Testis (tissue), 3 donors: ENCODE data around the gene KREMEN2. TPM values are rescaled to one million over a fixed set of nuclear protein-coding genes. Genes with fewer than 3 reads are reported as not detected.
"Not testable (repeated sequence)": the region's sequence is repeated elsewhere in the genome, so short reads cannot be mapped to it uniquely, and the experiment has no call there.

Experiments used
- DNase-seq: peaks from one replicate; pipeline ENCODE4 v3.0.0-alpha.2; 2019
- H3K27ac ChIP-seq, 2 donors: fragments of 200-600 bp; sonication (generic); one replicate each; pipeline ENCODE4 v1.5.1; 2019
- H3K27me3 ChIP-seq: fragments of 200-600 bp; sonication (generic); one replicate; pipeline ENCODE4 v1.5.1; 2019
- H3K36me3 ChIP-seq: fragments of 200-600 bp; sonication (generic); one replicate; pipeline ENCODE4 v1.5.1; 2017; ENCODE audit warnings: low read depth; ENCODE audit errors: missing control alignments
- H3K4me1 ChIP-seq: fragments of 200-600 bp; sonication (generic); one replicate; pipeline ENCODE4 v1.5.1; 2019
- H3K4me3 ChIP-seq, 2 donors: fragments of 200-600 bp; sonication (generic); one replicate each; pipeline ENCODE4 v1.5.1; 2017 to 2019
- H3K9me3 ChIP-seq: fragments of 200-600 bp; sonication (generic); one replicate; pipeline ENCODE4 v1.5.1; 2017
- POLR2A ChIP-seq: fragments of 450-650 bp; IDR thresholded peaks from one replicate; pipeline ENCODE4 v1.6.1; 2017; ENCODE audit warnings: antibody characterized with exemption, mild to moderate bottlenecking, moderate library complexity
- WGBS, 2 donors: methylation state at CpG; one replicate each; pipeline ENCODE4 v1.1.5; 2018; 5-methylcytosine and 5-hydroxymethylcytosine counted together
- intact Hi-C: fragments of 100-400 bp; cut with DNase I; formaldehyde crosslinking; loops from one replicate; pipeline ENCODE4 v1.15.1; 2023; ENCODE audit warnings: low total_unique reads
- polyA plus RNA-seq: library from polyadenylated mRNA; stranded (reverse); fragments of 350-450 nt; fragmentation: Illumina TruSeq; extraction: RNeasy Lipid Tissue Mini Kit (QIAGEN cat#74804); gene quantifications from one replicate; pipeline ENCODE4 v1.2.3, GENCODE V29; 2014; ENCODE audit warnings: low read depth, low replicate concordance; ENCODE audit not compliant: insufficient read depth
- total RNA-seq, 2 donors: library from RNA; depleted of rRNA; stranded (reverse); fragments of >200 nt; gene quantifications; one replicate each; pipeline ENCODE4 v1.2.3, GENCODE V29; 2016
- TF ChIP-seq, protein P1 (sequence below), 3 experiments: fragments of 450-650 bp in 2 of 3; fragments of 200-600 bp in 1 of 3; sonication (generic) in 1 of 3; IDR thresholded peaks; one replicate each; pipeline ENCODE4 v1.5.1; 2016 to 2019; ENCODE audit warnings: antibody characterized with exemption in 3 of 3, mild to moderate bottlenecking in 2 of 3, moderate library complexity in 1 of 3

The KREMEN2 gene
- total and polyA plus RNA-seq, 3 donors from 2014 or later = 0.86 to 1.7 (median 1.7) TPM

DNA sequence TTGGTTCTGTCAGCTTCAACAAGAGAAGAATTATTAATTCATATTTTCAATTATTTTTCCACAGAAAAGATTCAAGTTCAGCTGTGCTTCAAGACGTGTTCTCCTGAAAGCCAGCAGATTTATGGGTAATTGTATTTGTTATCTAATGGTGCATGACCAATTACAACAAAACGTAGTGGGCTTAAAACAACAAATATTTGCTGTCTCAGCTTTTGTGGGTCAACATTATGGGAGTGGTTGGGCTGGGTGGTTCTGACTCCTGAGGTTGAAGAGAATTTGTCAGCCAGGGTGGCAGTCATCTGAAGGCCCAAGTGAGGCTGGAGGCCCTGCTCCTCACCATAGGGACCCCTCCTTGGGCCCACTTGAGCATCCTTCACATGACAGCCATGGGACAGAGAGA is 24.1 kb upstream of the KREMEN2 start:
- Histone ChIP-seq H3K4me1 (no peaks in the 10 kb centered on the region), H3K4me3 (no peak overlapping the region), H3K27me3 (no peaks in the 10 kb centered on the region), H3K27ac (no peak overlapping the region), H3K36me3 (no peaks in the 10 kb centered on the region), H3K9me3 (no peaks in the 10 kb centered on the region)
- no peak for DNase-seq
- intact Hi-C loops = no loop called here
- 74 to 75% methylated on average over 2 of the region's 2 CpGs for WGBS, 2 donors
- no peak for TF ChIP-seq POLR2A
- TF ChIP-seq, protein P1, sequence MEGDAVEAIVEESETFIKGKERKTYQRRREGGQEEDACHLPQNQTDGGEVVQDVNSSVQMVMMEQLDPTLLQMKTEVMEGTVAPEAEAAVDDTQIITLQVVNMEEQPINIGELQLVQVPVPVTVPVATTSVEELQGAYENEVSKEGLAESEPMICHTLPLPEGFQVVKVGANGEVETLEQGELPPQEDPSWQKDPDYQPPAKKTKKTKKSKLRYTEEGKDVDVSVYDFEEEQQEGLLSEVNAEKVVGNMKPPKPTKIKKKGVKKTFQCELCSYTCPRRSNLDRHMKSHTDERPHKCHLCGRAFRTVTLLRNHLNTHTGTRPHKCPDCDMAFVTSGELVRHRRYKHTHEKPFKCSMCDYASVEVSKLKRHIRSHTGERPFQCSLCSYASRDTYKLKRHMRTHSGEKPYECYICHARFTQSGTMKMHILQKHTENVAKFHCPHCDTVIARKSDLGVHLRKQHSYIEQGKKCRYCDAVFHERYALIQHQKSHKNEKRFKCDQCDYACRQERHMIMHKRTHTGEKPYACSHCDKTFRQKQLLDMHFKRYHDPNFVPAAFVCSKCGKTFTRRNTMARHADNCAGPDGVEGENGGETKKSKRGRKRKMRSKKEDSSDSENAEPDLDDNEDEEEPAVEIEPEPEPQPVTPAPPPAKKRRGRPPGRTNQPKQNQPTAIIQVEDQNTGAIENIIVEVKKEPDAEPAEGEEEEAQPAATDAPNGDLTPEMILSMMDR (IDR thresholded peaks at IDR 0.05) = no peak

DNA sequence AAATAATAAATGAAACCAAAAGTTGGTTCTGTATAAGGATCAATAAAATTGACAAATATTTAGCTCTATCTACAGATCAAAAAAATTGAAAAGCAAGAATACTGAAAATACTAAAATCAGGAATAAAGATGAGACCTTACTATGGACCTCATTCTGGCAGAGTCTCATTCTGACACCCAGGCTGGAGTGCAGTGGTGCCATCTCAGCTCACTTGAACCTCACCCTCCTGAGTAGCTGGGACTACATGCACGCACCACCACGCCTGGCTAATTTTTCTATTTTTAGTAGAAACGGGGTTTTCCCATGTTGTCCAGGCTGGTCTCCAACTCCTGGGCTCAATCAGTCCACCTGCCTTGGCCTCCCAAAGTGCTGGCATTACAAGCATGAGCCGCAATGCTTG is 22.0 kb upstream of the KREMEN2 start:
- H3K9me3 ChIP-seq = no peaks in the 10 kb centered on the region
- no peak overlapping the region for H3K4me3 ChIP-seq
- H3K4me1 ChIP-seq = no peaks in the 10 kb centered on the region
- H3K36me3 ChIP-seq = no peaks in the 10 kb centered on the region
- H3K27me3 ChIP-seq = no peaks in the 10 kb centered on the region
- 87 to 88% methylated on average over 4 of the region's 4 CpGs for WGBS, 2 donors
- intact Hi-C loops = no loop called here
- no peak for DNase-seq
- no peak overlapping the region for H3K27ac ChIP-seq
- no peak for TF ChIP-seq POLR2A

DNA sequence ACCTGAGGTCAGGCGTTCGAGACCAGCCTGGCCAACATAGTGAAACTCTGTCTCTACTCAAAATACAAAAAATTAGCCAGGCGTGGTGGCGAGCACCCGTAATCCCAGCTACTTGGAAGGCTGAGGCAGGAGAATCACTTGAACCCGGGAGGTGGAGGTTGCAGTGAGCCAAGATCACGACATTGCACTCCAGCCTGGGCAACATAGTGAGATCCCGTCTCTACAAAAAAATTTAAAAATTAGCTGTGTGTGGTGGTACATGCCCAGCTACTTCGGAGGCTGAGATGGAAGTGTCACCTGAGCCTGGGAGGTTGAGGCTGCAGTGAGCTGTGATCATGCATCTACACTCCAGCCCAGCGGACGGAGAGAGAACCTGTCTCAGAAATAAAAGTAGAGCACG is 20.4 kb upstream of the KREMEN2 start:
- H3K27ac ChIP-seq, intact Hi-C loops, H3K36me3 ChIP-seq, H3K4me3 ChIP-seq, DNase-seq, H3K27me3 ChIP-seq, H3K4me1 ChIP-seq, H3K9me3 ChIP-seq: not testable (repeated sequence)
- 82 to 93% methylated on average over 12 of the region's 12 CpGs for WGBS, 2 donors

DNA sequence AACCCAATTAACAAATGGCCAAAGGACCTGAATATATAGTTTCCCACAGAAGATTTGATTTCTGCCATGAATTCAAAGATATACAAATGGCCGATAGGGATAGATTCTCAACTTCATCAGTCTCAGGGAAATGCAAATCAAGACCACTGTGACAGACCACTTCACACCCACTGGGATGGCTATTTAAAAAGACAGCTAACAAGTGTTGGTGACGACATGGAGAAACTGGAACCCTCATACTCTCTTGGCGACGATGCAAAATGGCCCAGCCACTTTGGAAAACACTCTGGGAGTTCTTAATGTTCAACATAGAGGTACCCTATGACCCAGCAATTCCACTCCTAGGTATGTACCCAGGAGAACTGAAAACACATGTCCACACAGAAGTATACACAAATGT is 17.4 kb upstream of the KREMEN2 start:
- Histone ChIP-seq H3K9me3 (no peaks in the 10 kb centered on the region), H3K27ac (no peak overlapping the region), H3K27me3 (no peaks in the 10 kb centered on the region), H3K36me3 (no peaks in the 10 kb centered on the region), H3K4me1 (no peaks in the 10 kb centered on the region), H3K4me3 (no peak overlapping the region)
- TF ChIP-seq, protein P1 (IDR thresholded peaks at IDR 0.05) = no peak
- no peak for TF ChIP-seq POLR2A
- 94 to 97% methylated on average over 4 of the region's 4 CpGs for WGBS, 2 donors
- DNase-seq = no peak
- intact Hi-C loops = no loop called here

DNA sequence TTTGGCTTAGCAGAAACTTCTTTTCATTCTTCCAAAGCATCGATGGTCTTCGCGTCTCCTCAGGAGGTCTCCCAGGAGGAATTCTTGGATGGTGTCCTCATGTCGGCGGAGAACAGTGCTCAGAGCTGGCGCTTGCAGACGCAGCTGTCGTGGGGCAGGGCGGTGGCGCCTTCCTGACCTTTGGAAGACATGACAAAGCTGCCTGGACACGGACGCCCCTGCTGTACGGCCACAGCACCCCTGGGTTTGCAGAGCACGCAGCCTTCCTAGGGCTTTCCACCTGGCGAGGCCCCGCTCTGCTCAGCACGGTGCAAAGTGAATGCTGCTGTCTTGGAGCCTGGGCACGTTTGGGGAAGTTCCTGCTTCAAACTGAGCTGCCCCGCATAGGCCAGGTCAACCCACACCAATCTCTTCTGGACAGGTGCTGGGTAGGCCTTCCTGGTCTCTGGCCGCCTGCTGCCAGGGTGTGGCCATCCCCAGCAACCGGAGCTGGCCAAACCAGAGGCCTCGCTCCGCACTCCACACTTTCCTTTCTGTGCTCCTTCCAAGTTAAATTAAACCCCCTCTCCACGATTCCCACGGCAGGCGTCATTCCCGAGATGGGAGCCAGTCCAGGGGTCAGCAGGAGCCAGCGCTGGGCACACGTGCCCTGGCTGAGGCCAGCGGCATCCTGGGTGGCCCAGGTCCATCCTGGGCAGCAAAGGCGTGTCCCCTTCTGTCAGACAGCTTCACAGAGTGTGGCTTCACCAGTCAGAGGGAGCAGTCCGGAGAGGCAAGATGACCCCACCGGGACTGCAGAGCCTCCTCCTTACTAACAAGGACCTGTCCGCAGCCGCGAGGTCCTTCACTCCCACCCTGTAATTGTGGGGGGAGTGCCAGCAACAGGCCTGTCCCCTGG is 15.0 kb upstream of the KREMEN2 start:
- no peaks in the 10 kb centered on the region for H3K36me3 ChIP-seq
- 86 to 87% methylated on average over 19 to 36 of the region's 36 CpGs for WGBS, 2 donors
- no peaks in the 10 kb centered on the region for H3K4me1 ChIP-seq
- no peak for DNase-seq
- no peaks in the 10 kb centered on the region for H3K27me3 ChIP-seq
- TF ChIP-seq POLR2A = no peak
- TF ChIP-seq, protein P1 (IDR thresholded peaks at IDR 0.05) = no peak
- no peak overlapping the region for H3K27ac ChIP-seq
- no peaks in the 10 kb centered on the region for H3K9me3 ChIP-seq
- H3K4me3 ChIP-seq = no peak overlapping the region
- intact Hi-C loops = no loop called here
